Inflammatory macrophage treated with lipopolysaccharide for 1 hour (primary cell): ENCODE results near the gene FHIT.
"Not testable (repeated sequence)": the region's sequence is repeated elsewhere in the genome, so short reads cannot be mapped to it uniquely, and the experiment has no call there.

Experiments used
- DNase-seq, 2 donors: peaks; one replicate each; pipeline ENCODE4 v3.0.0-alpha.2; 2020 to 2022

The FHIT gene

GRCh38 chr3:61094608-61095007 is 156.6 kb downstream of the FHIT start:
- DNase-seq: no peak

GRCh38 chr3:61093364-61093763 is 157.9 kb downstream of the FHIT start:
- no peak for DNase-seq

- no peak for DNase-seq
Measured at GRCh38 chr3:61092870-61093269, 158.4 kb downstream of the FHIT start.

GRCh38 chr3:61090389-61091169 is 160.7 kb downstream of the FHIT start:
- DNase-seq: no peak

- DNase-seq: no peak
Measured at GRCh38 chr3:61087465-61087864, 163.8 kb downstream of the FHIT start.

- DNase-seq: no peak
Measured at GRCh38 chr3:61081554-61081953, 169.7 kb downstream of the FHIT start.

GRCh38 chr3:61080737-61081445 is 170.4 kb downstream of the FHIT start:
- DNase-seq: no peak

- DNase-seq: no peak
Measured at GRCh38 chr3:61078048-61078752, 173.1 kb downstream of the FHIT start.

- DNase-seq: no peak
Measured at GRCh38 chr3:61077551-61077950, 173.7 kb downstream of the FHIT start.

- DNase-seq: no peak
Measured at GRCh38 chr3:61074783-61075182, 176.5 kb downstream of the FHIT start.

- DNase-seq: no peak
Measured at GRCh38 chr3:61073566-61074165, 177.6 kb downstream of the FHIT start.

- DNase-seq: no peak
Measured at GRCh38 chr3:61068084-61068483, 183.2 kb downstream of the FHIT start.

GRCh38 chr3:61066800-61067199 is 184.5 kb downstream of the FHIT start:
- DNase-seq: no peak

- DNase-seq: not testable (repeated sequence)
Measured at GRCh38 chr3:61066222-61066621, 185.0 kb downstream of the FHIT start.

- no peak for DNase-seq
Measured at GRCh38 chr3:61065451-61066011, 185.7 kb downstream of the FHIT start.

- no peak for DNase-seq
Measured at GRCh38 chr3:61061092-61061723, 190.0 kb downstream of the FHIT start.

- DNase-seq: no peak
Measured at GRCh38 chr3:61060411-61060861, 190.8 kb downstream of the FHIT start.

- DNase-seq: peak; percentile 4 to 22
Measured at GRCh38 chr3:61058836-61059235, 192.4 kb downstream of the FHIT start.

GRCh38 chr3:61057464-61057863 is 193.8 kb downstream of the FHIT start:
- DNase-seq: no peak

- DNase-seq: no peak
Measured at GRCh38 chr3:61055447-61055846, 195.8 kb downstream of the FHIT start.

- DNase-seq: no peak
Measured at GRCh38 chr3:61053781-61054496, 197.3 kb downstream of the FHIT start.

- DNase-seq: no peak
Measured at GRCh38 chr3:61052851-61053250, 198.4 kb downstream of the FHIT start.
